GM18502 (cell line): ENCODE measurements around the gene ESPNL.
"Not testable (repeated sequence)": the region's sequence is repeated elsewhere in the genome, so short reads cannot be mapped to it uniquely, and the experiment has no call there.

Experiments used
- ATAC-seq: cut with Tn5 transposase; IDR thresholded peaks from one replicate; pipeline ENCODE4 v1.9.1; 2021; ENCODE audit warnings: mild to moderate bottlenecking; ENCODE audit not compliant: unreplicated experiment, poor library complexity

The ESPNL gene

GRCh38 chr2:238114331-238114841 lies 14.2 kb downstream of the ESPNL start:
- no peak for ATAC-seq

DNA sequence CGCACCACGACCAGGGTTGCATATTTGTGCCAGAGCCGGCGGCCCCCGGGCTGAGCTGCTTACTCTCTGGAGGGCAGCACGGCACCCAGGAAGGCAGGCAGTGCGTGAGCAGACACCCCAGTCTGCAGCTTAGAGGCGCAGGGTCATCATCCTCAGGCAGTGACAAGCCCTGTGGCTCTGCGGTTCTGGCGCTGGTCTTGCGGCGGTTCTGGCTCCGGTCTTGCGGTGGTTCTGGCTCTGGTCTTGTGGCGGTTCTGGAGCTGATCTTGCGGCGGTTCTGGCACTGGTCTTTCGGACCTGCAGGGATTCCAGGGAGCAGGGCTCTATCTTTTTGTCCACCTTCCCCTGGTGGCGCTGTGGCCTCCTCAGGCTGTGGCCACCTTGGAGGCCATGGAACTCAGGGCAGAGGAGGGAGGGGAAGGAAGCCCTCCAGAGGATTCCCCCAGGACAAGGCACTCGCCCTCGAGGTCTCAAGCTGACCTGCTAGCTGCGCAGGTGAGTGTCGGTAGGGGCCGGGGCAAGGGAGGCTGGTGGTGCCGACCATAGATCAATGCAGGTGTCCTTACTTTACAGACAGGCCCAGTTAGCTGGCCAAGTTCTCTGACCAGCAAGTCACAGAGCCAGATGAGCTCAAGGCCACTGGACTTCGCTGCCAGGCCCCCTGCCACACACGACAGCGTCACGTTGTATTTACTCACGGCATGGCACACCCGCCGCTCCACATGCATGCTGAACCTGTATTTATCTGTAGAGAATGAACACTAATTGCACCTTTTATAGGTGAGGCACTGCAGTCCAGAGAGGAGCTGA lies 14.9 kb downstream of the ESPNL start:
- ATAC-seq = no peak

- ATAC-seq = not testable (repeated sequence)
Observed at GRCh38 chr2:238115709-238116108, 15.6 kb downstream of the ESPNL start.

GRCh38 chr2:238116298-238117198 lies 16.4 kb downstream of the ESPNL start:
- ATAC-seq = no peak

DNA sequence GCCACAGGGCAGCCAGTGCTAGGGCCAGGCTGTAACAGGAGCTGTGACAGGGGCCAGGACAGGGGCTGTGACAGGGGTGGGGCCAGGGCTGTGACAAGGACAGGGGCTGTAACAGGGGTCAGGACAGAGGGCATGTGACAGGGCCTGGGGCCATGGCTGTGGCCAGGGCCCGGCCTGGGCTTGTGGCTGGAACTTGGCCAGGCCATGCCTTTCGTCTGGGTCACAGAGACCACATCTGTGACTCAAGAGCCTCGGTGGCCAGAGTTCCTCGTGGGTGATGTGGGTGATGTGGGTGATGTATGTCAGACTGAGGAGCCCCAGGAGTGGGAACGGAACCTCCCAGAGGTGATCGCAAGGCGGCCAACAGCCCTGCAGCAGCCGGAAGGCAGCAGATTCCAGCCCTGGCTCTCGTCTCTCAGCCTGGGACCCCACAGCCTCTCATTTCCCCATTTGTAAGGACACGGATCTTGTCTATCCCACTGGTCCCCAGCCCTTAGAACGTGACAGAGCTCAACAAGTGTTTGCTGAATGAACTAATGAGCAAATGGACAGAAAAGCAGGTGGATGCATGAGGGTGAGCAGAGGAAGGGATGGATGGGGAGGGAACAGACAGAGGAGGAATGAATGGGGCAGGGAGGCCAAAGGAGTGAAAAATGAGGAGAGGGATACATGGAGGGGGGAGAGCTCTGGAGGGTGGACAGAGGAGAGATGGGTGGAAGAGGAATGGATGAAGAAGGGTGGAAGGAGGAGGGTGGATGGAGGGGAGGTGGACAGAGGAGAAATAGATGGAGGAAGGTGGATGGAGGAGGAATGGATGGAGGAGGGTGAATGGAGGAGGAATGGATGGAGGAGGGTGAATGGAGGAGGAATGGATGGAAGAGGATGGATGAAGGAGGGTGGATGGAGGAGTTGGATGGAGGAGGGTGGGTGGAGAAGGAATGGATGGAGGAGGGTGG lies 17.3 kb downstream of the ESPNL start:
- ATAC-seq = no peak

DNA sequence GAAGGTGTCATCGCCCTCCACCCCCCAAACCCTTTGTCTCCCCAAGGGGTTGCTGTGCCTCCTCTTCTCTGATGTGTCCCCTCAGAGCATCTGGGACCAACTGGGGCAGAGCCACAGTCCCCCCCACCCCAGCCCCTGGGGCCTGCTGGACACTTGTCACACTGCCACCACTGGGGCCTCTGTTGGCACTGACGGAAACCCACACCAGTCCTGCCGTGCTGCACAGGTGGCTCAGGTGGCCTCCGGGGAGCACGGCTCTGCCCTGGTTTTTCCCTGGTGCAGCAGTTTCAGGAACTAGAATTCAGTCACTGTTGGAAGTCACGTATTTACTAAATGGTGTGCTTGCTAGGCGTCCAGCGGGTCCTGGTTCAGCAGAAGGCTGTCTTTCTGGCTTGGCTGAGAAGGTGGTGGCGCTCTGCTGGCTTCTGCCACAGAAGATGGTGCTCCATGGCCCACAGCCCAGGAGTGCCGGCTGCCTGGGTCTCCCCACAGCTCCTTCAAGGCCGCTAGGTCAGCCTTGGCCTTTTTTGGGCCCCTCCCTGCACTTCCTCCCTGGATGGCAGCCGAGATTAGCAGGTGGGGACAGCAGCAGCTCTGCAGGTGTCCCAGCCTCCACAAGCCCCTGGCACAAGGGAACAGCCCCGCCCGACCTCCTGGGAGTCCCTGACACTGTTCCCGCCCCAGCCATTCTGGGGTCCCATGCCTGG lies 19.8 kb downstream of the ESPNL start:
- ATAC-seq = no peak

DNA sequence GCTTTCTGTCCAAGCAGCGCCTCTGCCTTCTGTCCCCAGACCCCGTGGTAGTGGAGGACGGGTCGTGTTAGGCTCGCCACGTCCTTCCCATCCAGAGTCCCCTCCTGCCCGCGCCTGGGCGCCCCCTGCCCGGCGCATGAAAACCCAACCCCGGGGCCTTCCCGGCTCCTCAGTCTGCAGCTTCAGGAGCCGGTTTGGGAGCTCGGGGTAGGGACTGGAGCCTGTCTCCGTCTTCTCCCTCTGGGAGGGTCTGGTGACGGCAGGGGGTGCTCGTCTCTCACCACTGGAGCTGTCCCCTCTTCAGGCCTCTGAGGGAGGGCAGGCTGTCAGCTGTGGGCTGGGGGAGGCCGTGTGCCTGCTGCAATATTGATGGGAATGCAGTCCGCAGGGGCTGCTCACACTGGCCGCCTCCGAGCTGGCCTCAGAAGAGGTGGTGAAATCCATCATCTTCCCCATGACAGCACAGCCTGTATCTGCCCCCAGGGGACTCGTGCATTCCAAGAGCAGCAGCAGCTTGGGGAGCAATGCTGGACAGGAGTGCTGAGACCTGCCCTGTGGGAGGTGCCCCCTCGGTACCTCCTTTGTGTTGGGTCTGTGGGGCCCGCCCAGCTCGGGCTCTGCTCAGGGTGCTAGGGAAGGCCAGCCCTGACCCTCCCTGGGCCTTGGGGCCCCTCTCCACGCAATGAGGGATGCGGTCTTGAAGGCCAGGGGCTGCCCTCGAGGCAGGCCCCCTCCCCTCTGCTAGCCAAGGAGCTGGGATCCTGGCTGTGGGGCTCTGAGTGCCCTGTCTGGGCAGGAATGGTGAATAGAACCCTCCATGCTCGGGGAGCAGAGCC lies 20.5 kb downstream of the ESPNL start:
- ATAC-seq = no peak

GRCh38 chr2:238121511-238122286 lies 21.6 kb downstream of the ESPNL start:
- no peak for ATAC-seq

DNA sequence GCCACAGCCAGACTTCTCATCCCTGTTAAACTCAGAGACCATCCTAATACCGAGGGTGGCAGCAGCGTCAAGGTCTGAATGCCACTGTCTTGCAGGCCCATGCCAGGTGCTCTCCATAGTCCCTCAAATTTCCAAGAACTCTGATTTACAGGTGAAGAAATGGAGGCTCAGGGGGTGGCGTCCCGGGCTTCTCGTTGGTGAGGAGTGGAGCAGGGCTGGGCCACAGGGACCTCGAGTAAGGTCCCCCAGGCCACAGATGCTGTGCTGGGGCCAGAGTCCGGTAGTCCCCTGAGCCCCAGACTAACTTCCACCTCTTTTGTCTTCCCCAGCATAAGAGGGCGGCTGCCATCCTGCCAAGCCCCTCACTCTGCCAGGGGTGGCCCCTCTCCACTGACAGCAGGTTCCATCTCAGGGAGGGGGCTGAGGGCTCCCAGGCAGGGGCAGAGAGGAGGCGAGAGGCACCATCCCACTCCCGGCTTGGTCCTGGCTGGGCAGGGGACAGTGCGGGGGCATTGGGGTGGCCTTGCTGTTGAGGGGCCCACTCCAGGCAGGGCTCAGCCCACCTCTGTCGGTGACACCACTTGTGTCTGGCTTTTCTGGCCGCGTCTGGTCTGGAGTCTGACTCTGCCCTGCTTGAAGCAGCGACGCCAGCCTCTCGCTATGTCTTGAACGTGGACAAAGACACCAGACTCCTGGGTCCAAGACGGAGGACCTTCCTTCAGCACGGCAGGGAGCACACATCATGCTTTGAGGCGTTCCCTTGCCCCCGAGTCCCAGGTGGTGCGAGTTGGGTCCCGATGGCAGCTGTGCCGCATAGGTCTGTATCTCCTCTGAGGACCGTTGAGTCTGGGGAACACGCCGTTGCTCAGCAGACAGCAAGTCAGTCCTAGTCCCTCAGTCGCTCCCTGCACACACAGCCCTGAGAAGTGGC lies 22.4 kb downstream of the ESPNL start:
- no peak for ATAC-seq

- no peak for ATAC-seq
Observed at GRCh38 chr2:238123218-238123971, 23.3 kb downstream of the ESPNL start.

DNA sequence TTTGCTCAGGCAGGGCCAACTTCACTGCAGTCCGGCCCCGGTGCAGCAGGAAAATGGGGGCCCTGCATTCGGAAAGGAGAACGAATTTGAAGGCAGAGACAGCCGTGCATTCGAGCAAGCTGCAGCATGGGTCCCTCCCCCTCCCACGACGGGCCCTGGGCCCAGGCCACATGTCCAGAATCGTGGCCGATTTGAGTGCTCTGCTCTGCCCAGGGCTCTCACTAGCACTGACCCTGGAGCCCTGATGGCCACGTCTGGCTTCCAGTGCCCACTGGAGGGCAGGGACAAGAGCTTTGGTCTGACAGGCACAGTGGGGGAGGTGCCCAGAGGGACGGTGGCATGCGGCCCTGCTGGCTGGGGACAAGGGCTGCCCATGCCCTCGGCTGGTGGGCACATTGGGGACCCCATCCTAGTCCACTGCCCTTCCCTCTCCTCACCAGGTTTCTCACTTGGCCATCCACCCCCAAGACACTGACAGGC lies 23.9 kb downstream of the ESPNL start:
- no peak for ATAC-seq

GRCh38 chr2:238124488-238125126 lies 24.5 kb downstream of the ESPNL start:
- no peak for ATAC-seq

- ATAC-seq = no peak
Observed at GRCh38 chr2:238125127-238125885, 25.2 kb downstream of the ESPNL start.

GRCh38 chr2:238126338-238126737 lies 26.2 kb downstream of the ESPNL start:
- ATAC-seq = no peak

DNA sequence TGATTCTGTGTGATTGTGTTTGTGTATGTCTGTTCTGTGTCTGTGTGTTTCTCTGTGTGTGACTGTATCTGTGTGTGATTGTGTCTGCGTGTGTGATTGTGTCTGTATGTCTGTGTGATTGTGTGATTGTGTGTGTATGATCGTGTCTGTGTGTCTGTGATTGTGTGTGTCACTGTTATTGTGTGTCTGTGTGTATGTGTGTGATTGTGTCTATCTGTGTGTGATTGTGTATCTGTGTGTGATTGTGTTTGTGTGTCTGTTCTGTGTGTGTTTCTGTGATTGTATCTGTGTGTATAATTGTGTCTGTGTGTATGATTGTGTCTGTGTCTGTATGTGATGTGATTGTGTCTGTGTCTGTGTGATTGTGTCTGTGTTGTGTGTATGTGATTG lies 26.6 kb downstream of the ESPNL start:
- no peak for ATAC-seq
